Uterus (tissue), 2 donors: ENCODE data around the gene ZNF652.

Experiments
- POLR2A ChIP-seq, 2 donors: fragments of 450-650 bp; IDR thresholded peaks; one replicate each; pipeline ENCODE4 v1.6.1; 2016; ENCODE audit warnings: antibody characterized with exemption in 2 of 2, mild to moderate bottlenecking in 1 of 2, moderate library complexity in 1 of 2
- TF ChIP-seq, protein P1 (sequence below), 4 experiments: fragments of 200-600 bp in 2 of 4; fragments of 450-650 bp in 2 of 4; sonication (generic) in 2 of 4; IDR thresholded peaks; one replicate each; pipeline ENCODE4 v1.5.1; 2016 to 2019; ENCODE audit warnings: antibody characterized with exemption in 4 of 4, mild to moderate bottlenecking in 2 of 4, moderate library complexity in 1 of 4

- TF ChIP-seq, protein P1, sequence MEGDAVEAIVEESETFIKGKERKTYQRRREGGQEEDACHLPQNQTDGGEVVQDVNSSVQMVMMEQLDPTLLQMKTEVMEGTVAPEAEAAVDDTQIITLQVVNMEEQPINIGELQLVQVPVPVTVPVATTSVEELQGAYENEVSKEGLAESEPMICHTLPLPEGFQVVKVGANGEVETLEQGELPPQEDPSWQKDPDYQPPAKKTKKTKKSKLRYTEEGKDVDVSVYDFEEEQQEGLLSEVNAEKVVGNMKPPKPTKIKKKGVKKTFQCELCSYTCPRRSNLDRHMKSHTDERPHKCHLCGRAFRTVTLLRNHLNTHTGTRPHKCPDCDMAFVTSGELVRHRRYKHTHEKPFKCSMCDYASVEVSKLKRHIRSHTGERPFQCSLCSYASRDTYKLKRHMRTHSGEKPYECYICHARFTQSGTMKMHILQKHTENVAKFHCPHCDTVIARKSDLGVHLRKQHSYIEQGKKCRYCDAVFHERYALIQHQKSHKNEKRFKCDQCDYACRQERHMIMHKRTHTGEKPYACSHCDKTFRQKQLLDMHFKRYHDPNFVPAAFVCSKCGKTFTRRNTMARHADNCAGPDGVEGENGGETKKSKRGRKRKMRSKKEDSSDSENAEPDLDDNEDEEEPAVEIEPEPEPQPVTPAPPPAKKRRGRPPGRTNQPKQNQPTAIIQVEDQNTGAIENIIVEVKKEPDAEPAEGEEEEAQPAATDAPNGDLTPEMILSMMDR (IDR thresholded peaks at IDR 0.05): no peak
- TF ChIP-seq POLR2A (IDR thresholded peaks at IDR 0.05): no peak
Observed at GRCh38 chr17:49388692-49389513, 26.9 kb upstream of the ZNF652 start.
